Subcutaneous adipose tissue (tissue), 4 donors: ENCODE results near the gene ANKRD13B. TPM values are rescaled to one million over a fixed set of nuclear protein-coding genes. Genes with fewer than 3 reads are reported as not detected.

Source experiments
- CTCF ChIP-seq: fragments of 450-650 bp; IDR thresholded peaks from one replicate; pipeline ENCODE4 v1.5.1; 2016; ENCODE audit warnings: low read depth, mild to moderate bottlenecking, control low read depth, antibody characterized with exemption, moderate library complexity
- total RNA-seq, 4 donors: library from RNA; depleted of rRNA; stranded (reverse); fragments of >200 nt; gene quantifications; one replicate each; pipeline ENCODE4 v1.1.0, GENCODE V29; 2016

Gene ANKRD13B
- total RNA-seq, 4 donors from 2014 or later, result 6.8 to 19.4 (median 13.0) TPM

- no peak for TF ChIP-seq CTCF
Measured at GRCh38 chr17:29575511-29576213, 17.3 kb upstream of the ANKRD13B start.

- no peak for TF ChIP-seq CTCF
Measured at GRCh38 chr17:29576214-29577000, 16.5 kb upstream of the ANKRD13B start.

- TF ChIP-seq CTCF, result no peak
Measured at GRCh38 chr17:29577001-29577370, 15.9 kb upstream of the ANKRD13B start.

GRCh38 chr17:29577385-29578211, 15.3 kb upstream of the ANKRD13B start:
- TF ChIP-seq CTCF, result no peak

- no peak for TF ChIP-seq CTCF
Measured at GRCh38 chr17:29578626-29579485, 14.1 kb upstream of the ANKRD13B start.

- no peak for TF ChIP-seq CTCF
Measured at GRCh38 chr17:29579866-29580771, 12.8 kb upstream of the ANKRD13B start.
